Gastroesophageal sphincter (tissue), 4 donors: Measurements from ENCODE around the gene TUSC2. TPM values are rescaled to one million over a fixed set of nuclear protein-coding genes. Genes with fewer than 3 reads are reported as not detected.

Experiments used
- ATAC-seq: fragments of 150-250 bp; one replicate; pipeline ENCODE4 v1.9.1; 2016; ENCODE audit warnings: mild to moderate bottlenecking, moderate library complexity
- H3K27ac ChIP-seq, 4 donors: fragments of 200-600 bp; sonication (generic) in 3 of 4; 1 replicate in 3 of 4; 2 replicates in 1 of 4; pipeline ENCODE4 v1.5.1; 2016 to 2019
- H3K27me3 ChIP-seq: fragments of 200-600 bp; sonication (generic); one replicate; pipeline ENCODE4 v1.5.1; 2019
- H3K36me3 ChIP-seq, 2 donors: fragments of 200-600 bp; sonication (generic); one replicate each; pipeline ENCODE4 v1.5.1; 2019; ENCODE audit warnings: control low read depth in 1 of 2
- H3K4me1 ChIP-seq, 3 donors: fragments of 200-600 bp; sonication (generic); 1 replicate in 2 of 3; 2 replicates in 1 of 3; pipeline ENCODE4 v1.5.1; 2016 to 2019; ENCODE audit warnings: control low read depth in 2 of 3
- H3K4me3 ChIP-seq, 2 donors: fragments of 200-600 bp; sonication (generic); one replicate each; pipeline ENCODE4 v1.5.1; 2019; ENCODE audit warnings: mild to moderate bottlenecking in 1 of 2, moderate library complexity in 1 of 2
- H3K9me3 ChIP-seq, 3 donors: fragments of 200-600 bp; sonication (generic); one replicate each; pipeline ENCODE4 v1.5.1; 2017 to 2019; ENCODE audit warnings: control low read depth in 2 of 3
- CTCF ChIP-seq, 4 experiments: fragments of 200-600 bp in 2 of 4; fragments of 450-650 bp in 2 of 4; sonication (generic) in 1 of 4; IDR thresholded peaks; one replicate each; pipeline ENCODE4 v1.5.1; 2017 to 2019; ENCODE audit warnings: antibody characterized with exemption in 4 of 4, mild to moderate bottlenecking in 2 of 4, moderate library complexity in 2 of 4
- EP300 ChIP-seq: sonication (generic); formaldehyde crosslinking; IDR thresholded peaks from one replicate; pipeline ENCODE4 v1.6.1; 2017; ENCODE audit warnings: antibody characterized with exemption, mild to moderate bottlenecking
- POLR2A ChIP-seq, 2 donors: fragments of 450-650 bp; IDR thresholded peaks; one replicate each; pipeline ENCODE4 v1.6.1; 2017; ENCODE audit warnings: antibody characterized with exemption in 2 of 2, mild to moderate bottlenecking in 2 of 2, moderate library complexity in 1 of 2
- POLR2AphosphoS5 ChIP-seq: sonication (generic); formaldehyde crosslinking; IDR thresholded peaks from one replicate; pipeline ENCODE4 v1.6.1; 2017; ENCODE audit warnings: antibody characterized with exemption
- WGBS, 2 donors: methylation state at CpG; one replicate each; pipeline ENCODE4 v1.1.5; 2018; ENCODE audit warnings: low coverage in 1 of 2; 5-methylcytosine and 5-hydroxymethylcytosine counted together
- total RNA-seq, 4 donors: library from RNA; depleted of rRNA; stranded (reverse); fragments of >200 nt; gene quantifications; one replicate each; pipeline ENCODE4 v1.1.0, GENCODE V29; 2016

Gene TUSC2
- total RNA-seq, 4 donors from 2014 or later, result 23.8 to 36.2 (median 31.3) TPM

DNA sequence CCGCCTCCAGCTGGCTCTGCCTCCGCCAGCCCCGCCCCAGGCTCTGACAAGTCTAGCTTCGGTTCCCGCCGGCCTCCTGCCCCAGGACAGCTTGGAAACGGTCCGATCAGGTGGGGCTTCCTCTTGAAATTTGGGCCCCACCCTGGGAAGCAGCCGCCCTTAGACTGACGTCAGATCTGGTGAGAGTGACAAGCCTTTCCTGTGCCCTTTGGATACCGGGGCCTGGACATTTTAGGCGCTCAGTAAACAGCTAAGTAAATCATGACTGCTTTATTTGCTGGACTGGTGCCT is 28.4 kb downstream of the TUSC2 start:
- no peak for ATAC-seq
- peaks cover 0 to 12% of the 10 kb centered on the region in 2 donors for H3K36me3 ChIP-seq
- no peaks in the 10 kb centered on the region for H3K9me3 ChIP-seq
- 0% methylated on average over 1 of the region's 12 CpGs; no CpG with 5 or more reads in 1 of the 2 donors for WGBS, 2 donors
- H3K27me3 ChIP-seq, result no peaks in the 10 kb centered on the region
- peak overlapping the region; percentile 64 to 92 (median 90) for H3K27ac ChIP-seq
- peaks cover 0 to 56% (median 26%) of the 10 kb centered on the region in 3 donors for H3K4me1 ChIP-seq
- H3K4me3 ChIP-seq, result peak overlapping the region; percentile 29 to 68
- no peak for TF ChIP-seq POLR2AphosphoS5
- no peak for TF ChIP-seq EP300
- TF ChIP-seq POLR2A (IDR thresholded peaks at IDR 0.05), result no peak
- no peak for TF ChIP-seq CTCF (IDR thresholded peaks at IDR 0.05)

GRCh38 chr3:50298836-50299637 is 29.0 kb downstream of the TUSC2 start, which contains the start of the genes HYAL3 and NAA80:
Gene HYAL3, minus strand, starts transcription at chr3:50299405. Its CDS starts 3,803 bp downstream, at chr3:50295602.
Gene NAA80, minus strand, starts transcription at chr3:50299405. Its CDS starts 1,942 bp downstream, at chr3:50297463.
- Histone ChIP-seq H3K4me1 (peaks cover 0 to 56% (median 26%) of the 10 kb centered on the region in 3 donors), H3K9me3 (no peaks in the 10 kb centered on the region), H3K27ac (peak within 1 kb of the TSS; percentile 64 to 92 (median 90)), H3K4me3 (peak within 1 kb of the TSS; percentile 41 to 68), H3K36me3 (peaks cover 0 to 12% of the 10 kb centered on the region in 2 donors), H3K27me3 (no peaks in the 10 kb centered on the region)
- TF ChIP-seq POLR2A (IDR thresholded peaks at IDR 0.05) (peak; percentile 91 to 92), EP300 (no peak), CTCF (IDR thresholded peaks at IDR 0.05) (peak in 3 of 4 experiments; percentile 40 to 76 (median 69)), POLR2AphosphoS5 (peak; percentile 92)
- 1% methylated on average over 14 of the region's 61 CpGs; no CpG with 5 or more reads in 1 of the 2 donors for WGBS, 2 donors
- peak; percentile 92 for ATAC-seq

DNA sequence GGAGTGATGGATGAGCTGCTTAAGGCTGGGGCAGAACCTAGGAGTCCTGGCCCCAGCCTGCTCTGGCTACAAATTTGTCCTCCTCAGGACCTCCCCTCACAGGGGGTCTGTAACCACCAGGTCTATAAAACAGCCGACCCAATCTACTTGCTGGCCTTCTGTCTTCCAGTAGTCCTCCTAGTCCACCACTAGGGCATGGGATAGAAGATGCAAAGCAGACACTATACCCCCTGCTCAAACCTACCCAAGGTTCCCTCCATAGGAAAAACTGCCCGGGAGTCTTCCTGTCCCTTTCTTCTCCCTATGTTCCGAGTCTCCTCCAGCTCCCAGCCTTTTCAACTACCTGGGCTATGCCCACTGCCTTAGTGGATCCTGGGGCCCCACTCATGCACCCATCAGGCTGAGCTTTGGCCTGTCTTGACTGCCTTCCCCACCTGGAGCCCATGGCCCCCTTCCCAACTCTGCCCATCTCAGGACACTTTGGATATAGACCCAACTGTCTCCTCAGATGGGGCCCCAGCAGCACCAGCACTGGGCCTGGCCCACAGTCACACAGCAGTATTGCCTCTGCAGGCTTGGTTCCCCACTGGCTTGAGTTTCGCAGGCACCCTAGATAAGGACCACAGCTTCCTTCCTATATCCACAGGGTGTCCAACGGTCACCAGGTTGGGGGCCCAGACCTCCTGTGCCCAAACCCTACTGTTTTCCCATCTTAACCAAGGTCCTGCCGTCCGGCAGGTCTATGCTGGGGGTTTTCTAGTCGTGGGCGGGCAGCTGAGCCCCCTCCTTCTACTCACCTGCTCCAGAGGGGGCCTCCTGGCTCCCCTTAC is 29.9 kb downstream of the TUSC2 start:
- Histone ChIP-seq H3K36me3 (peaks cover 0 to 12% of the 10 kb centered on the region in 2 donors), H3K4me3 (peak overlapping the region; percentile 41 to 68), H3K9me3 (no peaks in the 10 kb centered on the region), H3K4me1 (peaks cover 0 to 51% (median 24%) of the 10 kb centered on the region in 3 donors), H3K27ac (peak overlapping the region; percentile 39 to 92 (median 90)), H3K27me3 (no peaks in the 10 kb centered on the region)
- WGBS, 2 donors, result 60% methylated on average over 1 of the region's 9 CpGs; no CpG with 5 or more reads in 1 of the 2 donors
- no peak for ATAC-seq
- TF ChIP-seq EP300 (no peak), CTCF (IDR thresholded peaks at IDR 0.05) (no peak), POLR2AphosphoS5 (no peak), POLR2A (IDR thresholded peaks at IDR 0.05) (no peak)

GRCh38 chr3:50297384-50297775 is 30.6 kb downstream of the TUSC2 start:
- Histone ChIP-seq H3K27ac (peak overlapping the region in 2 of 4 donors; percentile 89 to 92), H3K4me3 (no peak overlapping the region), H3K4me1 (peaks cover 0 to 51% (median 24%) of the 10 kb centered on the region in 3 donors), H3K9me3 (no peaks in the 10 kb centered on the region), H3K36me3 (peaks cover 0 to 12% of the 10 kb centered on the region in 2 donors), H3K27me3 (no peaks in the 10 kb centered on the region)
- WGBS, 2 donors, result no CpG with 5 or more reads among the region's 2 CpGs
- no peak for ATAC-seq
- TF ChIP-seq EP300 (no peak), POLR2AphosphoS5 (no peak), CTCF (IDR thresholded peaks at IDR 0.05) (no peak)
